Measurements from ENCODE around the gene WDR86.

WDR86 gene

GRCh38 chr7:151405588-151405987 lies 4.2 kb downstream of the WDR86 start:
- DNase-seq: no peak

- DNase-seq: no peak
These were observed 4.8 kb downstream of the WDR86 start for GRCh38 chr7:151405056-151405455.

- DNase-seq: no peak
These were observed 5.4 kb downstream of the WDR86 start for GRCh38 chr7:151404216-151405011.

DNA sequence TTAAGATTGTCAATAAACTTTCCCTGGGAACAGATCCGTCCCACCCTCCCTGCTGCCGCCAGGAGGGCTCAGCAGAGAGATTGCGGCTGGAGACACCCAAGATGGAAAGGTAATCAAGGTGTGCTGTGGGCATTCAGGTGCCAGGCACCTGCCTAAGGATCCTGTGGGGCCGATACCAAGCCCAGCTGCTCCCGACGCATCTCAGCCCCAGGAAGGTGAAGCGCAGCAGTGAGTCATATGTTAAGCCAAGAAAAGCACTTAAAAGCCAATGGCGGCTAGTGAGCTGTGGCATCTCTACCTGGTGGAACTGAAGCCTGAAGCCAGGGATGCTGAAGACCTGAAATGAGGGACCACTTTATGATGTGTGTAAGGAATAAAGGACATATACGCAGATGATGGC lies 6.1 kb downstream of the WDR86 start:
- no peak for DNase-seq

GRCh38 chr7:151402029-151402835 lies 7.6 kb downstream of the WDR86 start:
- DNase-seq: no peak

DNA sequence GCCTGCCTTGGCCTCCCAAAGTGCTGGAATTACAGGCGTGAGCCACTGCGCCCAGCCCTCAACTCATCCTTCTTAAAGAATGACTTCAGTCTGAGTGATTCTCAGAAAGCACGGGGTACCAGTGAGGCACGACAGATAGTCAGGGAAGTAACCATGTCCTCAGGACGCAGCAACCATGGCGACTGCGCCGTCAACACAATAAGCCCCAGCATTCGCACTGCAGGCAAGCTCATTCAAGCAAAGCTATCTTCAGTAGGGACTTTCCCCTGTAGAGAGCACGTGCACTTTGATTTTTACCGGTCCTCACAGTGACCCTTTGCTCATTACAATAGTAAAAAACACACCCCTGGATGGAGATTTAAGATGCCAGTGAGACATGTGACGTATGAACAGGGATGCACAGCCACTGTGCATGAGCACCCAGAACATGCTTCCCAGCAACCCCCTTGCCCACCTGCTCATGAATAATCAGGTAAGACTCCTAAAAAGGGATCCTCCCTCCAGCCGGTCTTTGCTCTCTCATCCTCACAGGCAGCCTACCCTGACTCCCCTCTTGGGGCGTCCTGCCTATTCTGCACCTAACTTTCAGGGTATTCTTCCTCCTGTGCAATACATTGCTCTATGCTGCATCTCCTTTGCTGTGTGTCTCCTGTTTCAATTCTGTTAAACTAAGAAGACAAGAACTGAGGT lies 9.1 kb downstream of the WDR86 start:
- no peak for DNase-seq

- DNase-seq: no peak
These were observed 9.9 kb downstream of the WDR86 start for GRCh38 chr7:151399906-151400305.

GRCh38 chr7:151399305-151399601 lies 10.6 kb downstream of the WDR86 start:
- DNase-seq: no peak

DNA sequence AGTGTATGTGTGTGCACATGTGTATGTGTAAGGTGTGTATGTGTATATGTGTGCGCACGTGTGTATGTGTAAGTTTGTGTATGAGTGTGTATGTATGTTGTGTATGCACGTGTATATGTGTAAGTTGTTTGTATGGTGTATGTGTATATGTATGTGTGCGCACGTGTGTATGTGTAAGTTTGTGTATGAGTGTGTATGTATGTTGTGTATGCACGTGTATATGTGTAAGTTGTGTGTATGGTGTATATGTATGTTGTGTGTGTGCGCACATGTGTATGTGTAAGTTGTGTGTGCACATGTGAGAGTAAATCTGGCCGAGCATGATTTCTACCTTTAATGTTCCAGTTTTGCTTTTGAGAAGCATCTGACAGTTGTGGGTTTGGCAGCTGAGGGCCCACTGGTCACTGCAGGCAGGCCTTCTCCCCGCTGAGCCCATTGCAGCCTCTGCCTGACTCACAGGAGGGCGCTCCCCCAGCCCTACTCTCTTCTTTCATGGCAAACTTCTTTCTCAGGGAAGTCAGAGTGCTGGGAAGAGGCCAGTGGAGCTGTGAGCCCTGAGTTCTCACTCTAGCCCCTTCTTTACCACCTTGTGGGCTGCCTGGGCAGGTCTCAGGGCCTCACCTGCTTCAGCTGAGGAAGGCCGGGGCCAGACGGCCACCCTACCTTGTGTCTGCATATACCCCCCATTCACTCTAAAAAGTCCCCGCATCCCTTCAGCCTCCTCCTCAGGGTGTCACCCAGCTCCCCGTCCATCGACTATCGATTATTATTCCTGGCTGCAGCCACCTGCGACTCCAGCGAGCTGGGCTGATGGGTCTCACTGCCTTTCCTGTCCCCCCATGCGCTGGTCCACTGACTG lies 11.2 kb downstream of the WDR86 start:
- no peak for DNase-seq

DNA sequence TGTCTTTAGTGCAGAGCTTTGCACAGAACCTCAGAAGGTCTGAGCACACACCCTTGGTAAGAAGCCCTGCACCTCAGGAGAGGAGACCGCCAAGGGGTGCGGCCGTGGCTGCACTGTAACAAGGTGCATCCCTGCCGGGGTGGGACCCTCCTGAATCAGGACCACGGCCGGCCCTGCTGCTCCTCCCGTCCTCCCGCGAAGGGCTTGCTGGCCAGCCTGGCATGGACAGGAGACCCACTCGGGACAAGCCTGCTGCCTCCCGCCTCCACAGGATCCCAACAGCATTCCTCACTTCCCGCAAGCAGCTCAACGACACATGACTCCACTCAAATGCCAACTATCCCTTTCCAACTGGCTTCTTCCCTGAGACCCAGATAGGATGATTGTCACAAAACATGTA lies 12.8 kb downstream of the WDR86 start:
- no peak for DNase-seq

DNA sequence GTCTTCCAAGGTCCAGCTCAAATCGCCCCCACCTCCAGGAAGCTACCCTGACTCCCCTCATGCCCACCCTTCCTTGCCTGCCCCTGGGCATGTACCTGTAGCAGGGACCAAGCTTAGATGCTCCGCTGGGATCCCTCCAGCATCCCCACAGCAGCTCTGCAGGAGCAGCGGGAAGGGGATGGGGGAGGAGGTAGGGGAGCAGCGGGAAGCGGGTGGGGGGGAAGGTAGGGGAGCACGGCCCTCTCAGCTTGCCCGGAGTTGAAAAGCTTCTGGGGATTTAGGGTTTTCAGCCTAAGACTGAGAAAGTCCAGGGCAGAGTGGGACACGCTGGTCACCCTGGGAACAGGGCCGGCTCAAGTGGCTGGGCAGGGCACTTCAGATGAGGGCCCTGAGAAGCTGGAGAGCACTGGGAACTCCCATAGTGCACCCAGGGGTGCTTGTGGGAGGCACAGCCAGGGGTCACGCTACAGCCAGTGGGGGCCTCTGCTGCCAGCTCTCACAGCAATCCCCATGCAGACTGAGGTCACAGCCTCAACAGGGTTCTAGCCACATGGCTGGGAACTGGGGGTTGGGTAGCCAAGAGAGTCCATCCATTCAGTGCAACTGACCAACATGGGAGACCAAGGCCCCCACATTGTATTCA lies 13.4 kb downstream of the WDR86 start:
- DNase-seq: no peak

DNA sequence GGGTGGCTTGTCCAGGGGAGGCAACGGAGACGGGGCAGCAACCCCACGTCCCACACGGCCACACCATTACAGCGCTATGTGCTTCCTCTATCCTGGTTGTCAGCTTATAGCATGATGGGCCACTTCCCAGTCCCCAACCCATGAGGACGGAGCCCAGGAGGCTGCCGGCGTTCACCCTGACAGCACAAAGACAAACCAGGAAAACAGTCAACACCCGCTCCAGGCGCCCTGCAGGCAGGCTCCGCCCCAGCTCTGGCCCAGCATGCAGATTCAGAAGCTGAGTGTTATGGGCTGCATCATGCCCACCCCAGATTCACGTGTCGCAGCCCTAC lies 14.8 kb downstream of the WDR86 start:
- DNase-seq: no peak

DNA sequence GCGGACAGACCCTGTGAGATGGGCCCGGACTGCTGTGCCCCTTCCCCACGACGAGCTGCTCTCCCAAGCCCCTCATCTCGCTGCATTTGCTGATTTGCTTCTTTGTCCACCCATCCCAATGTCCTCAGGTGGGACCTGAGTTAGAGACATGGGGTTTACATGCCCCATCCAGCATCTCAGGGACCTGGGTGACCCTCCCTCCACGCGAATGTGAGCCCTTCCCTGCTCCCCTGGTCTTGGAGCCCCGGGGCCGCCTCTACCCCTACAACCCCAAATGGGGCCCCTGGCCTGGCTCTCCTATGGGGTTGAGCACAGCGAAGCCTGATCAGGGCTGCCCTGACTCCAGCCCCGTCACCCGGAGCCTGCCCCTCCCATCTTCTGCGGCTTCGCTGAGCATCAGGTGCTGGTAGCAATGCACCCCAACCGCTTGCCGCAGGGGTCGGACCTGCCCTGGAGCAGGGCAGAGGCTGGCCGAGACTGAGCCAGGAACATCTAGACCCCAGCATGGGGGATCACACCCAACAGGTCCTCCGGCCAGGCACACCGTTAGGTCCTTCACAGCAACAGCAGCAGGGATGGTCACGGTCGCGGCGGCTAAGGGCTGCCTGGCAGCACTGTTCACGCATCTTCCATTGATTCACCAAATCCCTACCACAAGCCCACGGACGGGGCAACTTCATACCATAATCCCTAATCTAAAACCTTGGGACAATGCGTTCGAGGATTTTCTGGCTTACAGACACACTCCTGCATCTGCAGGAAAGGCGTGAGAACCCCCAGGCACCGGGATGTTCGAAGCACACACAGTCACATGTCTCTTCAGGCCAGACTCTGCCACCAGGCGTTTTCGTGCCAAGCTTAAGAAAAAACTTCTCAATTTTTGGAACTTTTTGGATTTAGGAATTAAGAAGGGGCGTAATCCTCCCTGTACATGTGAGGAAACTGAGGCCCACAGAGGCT lies 15.5 kb downstream of the WDR86 start:
- no peak for DNase-seq

DNA sequence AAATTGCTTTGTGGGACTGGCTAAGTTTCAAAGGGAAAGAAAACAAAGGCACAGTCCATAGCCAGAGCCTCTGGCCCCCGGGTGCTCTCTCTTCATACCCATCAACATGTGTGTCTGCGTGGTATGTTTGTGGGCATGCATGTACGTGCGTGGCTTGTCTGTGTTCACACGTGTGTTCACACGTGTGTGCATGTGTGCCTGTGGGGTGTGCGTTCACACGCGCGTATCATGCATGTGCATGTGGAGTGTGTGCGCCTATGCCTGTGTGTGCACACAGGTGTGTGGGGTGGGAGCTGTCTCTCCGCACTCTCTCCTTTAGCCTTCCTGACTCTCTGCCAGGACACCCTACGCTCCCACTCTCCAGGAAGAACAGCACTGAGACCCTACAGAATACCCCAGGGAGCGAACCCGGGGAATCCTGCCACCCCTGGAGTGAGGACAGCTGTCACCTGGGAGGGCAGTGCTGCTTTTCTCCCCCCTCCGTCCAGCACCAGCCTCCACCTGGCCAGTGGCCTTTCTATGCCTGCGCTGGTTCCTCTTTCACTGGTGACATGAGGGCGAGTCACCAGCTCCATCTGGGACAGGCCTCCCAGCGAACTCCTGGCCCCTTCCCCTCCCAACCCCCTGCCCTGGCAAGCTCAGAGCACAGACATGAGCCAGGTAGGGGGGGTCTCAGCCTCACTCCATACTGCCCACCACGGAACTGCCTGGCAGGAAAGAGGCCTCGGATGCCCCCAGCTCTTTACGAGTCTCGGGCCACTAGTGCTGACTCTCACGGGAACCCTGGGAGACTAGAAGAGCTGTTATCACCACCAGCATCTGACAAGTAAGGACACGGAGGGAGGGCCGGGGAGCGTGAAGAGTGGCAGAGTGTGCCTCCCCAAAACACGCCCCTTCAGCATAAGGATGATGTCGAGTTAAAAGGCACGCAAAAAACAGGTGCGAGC lies 16.5 kb downstream of the WDR86 start:
- no peak for DNase-seq

GRCh38 chr7:151392426-151392825 lies 17.4 kb downstream of the WDR86 start:
- DNase-seq: no peak

DNA sequence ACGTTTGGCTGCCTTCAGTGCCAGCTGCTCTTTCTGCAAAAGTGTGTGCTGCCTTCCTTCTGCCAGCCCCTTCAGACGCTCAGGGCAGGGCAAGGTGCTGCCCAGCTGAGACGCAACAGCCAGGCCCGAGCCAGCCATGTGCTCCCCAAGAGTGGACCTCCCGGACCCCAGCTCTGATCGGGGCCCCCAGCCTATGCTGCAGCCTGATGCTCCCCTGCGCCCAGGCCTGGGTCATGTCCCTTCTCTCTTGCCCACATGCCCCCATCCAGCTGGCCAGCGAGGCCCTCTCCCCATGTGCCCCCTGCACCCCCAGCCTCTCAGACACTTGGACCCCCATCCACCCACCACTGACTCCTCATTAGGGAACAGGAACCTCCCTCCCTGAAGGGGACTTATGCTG lies 17.8 kb downstream of the WDR86 start:
- no peak for DNase-seq

DNA sequence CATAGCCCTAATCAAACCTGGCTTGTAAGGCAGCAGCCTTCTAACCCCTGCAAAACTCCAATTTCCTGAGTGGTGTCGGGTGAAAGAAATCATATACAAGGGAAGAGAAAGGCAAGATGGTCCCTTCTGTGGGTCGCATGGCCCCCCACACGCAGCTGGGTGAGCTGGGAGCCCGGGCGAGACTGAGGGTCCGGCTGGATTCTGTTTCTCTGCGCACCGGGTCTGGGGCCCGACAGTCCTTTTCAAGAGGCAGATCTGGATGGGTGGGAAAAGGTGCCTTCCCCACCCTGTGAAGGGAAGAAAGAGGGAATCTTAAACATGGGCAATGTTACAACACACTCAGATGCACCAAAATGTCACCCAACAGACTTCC lies 18.5 kb downstream of the WDR86 start:
- DNase-seq: no peak

DNA sequence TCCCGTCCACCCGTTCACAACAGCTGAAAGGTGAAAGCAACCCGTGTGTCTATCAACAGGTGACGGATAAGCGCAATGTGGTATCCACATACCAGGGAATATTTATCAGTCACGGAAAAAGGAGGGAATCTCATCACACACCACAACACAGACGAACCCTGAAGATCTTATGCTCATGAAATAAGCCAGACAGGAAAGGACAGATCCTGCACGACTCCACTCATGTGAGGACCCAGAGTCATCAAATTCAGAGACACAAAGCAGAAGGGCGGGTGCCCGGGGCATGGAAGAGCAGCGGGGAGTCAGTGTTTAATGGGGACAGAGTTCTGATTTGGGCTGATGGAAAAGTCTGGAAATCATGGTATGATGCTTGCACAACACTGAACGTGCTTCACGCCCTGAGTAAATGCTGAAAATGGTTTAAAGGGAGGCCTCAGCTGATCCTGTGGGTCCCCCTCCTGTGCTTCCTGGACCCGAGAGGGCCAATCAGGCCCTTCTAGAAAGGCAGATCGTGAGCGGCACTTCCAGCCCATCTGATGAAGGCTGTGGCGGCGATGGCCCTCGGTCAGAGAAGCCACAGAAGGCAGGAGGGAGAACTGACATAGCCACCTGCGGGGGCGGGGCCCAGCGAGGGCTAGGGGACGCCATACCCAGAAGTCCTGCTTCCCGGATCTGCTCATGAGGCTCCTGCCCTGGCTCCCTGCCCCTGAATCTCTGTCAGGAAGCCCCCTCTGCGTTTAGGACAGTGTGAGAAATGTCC lies 19.1 kb downstream of the WDR86 start:
- no peak for DNase-seq
